HG02798 (cell line): ENCODE results near the gene SELENOW.
"Not testable (repeated sequence)": the region's sequence is repeated elsewhere in the genome, so short reads cannot be mapped to it uniquely, and the experiment has no call there.

Source experiments
- ATAC-seq: cut with Tn5 transposase; IDR thresholded peaks from one replicate; pipeline ENCODE4 v1.9.1; 2021; ENCODE audit warnings: mild to moderate bottlenecking; ENCODE audit not compliant: unreplicated experiment, poor library complexity

SELENOW gene

DNA sequence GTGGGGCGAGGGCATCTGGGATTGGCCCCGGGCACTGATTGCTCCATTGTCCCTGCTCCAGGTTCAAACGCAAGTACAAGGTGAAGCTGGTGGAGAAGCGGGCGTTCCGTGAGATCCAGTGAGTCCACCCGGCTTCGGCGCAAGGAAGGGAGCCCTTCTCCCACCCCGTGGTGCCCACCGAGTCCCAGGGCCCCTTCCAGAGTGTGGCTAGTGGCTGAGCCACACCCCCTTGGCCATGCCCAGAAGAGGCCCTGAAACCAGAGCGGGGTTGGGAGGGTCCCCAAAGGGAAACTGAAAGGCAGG, 21.9 kb upstream of the SELENOW start:
- no peak for ATAC-seq

DNA sequence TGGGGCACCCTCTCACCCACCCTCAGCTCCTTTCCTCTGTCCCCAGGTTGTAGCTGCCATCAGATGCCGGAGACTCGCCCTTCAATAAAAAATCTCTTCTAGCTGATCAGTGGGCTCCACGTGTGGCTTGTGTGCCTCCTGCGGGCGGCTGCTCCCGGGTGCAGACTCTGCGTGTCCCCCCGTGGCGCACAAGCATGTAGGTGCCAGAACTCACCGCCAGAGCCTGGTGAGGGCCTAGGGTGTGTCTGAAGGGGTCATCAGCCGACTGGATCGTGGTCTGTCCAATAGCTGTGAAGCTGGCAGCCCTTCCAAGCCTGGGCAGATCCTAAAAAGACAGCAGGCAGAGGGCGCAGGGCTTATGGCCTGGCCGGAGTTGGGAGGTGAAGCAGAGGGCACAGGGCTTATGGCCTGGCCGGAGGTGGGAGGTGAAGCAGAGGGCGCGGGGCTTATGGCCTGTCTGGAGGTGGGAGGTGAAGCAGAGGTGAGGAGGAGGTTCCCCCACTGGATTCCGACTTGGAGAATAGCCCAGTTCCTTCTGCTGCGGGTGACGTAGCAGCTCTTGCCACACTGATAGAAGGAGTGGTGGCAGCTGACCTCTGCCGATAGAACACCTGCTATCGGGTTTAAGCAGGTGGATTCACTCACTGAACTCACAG, 21.4 kb upstream of the SELENOW start:
- no peak for ATAC-seq

DNA sequence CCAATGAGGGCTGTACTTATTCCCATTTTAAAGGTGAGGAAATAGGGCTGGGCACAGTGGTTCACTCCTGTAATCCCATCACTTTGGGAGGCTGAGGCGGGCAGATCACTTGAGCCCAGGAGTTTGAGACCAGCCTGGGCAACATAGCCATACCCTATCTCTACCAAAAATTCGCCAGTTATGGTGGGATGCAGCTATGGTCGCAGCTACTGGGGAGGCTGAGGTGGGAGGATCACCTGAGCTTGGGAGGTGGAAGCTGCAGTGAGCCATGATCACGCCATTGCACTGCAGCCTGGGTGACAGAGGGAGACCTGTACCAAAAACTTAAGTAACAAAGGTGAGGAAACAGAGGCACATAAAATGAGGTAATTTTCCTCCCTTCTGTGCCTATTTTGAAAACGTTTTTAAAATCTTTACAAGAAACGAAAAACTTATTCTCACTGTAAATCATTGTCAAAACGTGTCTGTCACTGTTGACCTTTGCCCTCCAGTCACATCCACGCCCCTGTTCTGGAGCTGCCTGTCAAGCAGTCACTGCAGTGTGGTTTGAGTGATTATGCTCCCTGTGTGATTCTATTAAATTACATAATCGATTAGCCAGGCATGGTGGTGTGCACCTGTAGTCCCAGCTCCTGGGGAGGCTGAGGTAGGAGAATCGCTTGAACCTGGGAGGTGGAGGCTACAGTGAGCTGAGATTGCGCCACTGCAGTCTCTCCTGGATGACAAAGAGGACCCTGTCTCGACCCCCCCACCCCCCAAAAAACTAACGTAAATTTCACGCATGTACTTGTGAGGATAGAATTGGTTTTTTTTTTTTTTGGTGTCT, 20.7 kb upstream of the SELENOW start:
- no peak for ATAC-seq

- ATAC-seq: no peak
Measured at GRCh38 chr19:47758443-47758804, 20.1 kb upstream of the SELENOW start.

- ATAC-seq: no peak
Measured at GRCh38 chr19:47760632-47760999, 17.9 kb upstream of the SELENOW start.

GRCh38 chr19:47761566-47761965, 16.9 kb upstream of the SELENOW start:
- ATAC-seq: no peak

- no peak for ATAC-seq
Measured at GRCh38 chr19:47762151-47762550, 16.4 kb upstream of the SELENOW start.

DNA sequence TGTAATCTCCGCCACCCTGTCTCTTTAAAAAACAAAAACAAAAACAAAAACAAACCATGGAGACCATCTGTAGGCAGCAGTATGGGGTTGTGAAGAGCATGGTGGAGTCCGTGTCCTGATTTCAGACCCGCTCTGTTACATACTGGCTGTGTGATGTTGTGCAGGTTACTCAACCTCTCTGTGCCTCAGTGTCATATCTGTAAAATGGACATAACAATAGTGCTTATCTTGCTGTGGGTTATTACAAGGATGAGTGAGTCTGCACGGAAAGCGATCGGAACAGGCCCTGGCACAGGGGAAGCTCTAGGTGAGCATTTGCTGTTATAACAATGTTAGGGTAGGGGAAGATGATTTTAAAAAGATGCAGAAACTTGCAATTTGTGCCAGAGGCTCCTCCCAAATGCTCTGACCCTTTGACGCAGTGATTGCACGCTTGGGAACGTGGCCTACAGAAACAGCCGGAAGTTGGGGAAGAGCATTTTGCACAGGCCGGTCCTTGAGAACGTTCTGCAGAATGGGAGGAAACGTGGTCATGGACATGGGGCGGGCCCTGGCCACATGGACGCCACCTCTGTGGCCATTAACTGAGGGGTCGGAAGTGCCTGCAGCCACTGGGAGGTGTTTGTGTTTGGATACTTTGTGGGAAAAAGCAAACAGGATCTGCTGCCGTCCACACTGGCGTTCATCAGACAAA, 15.7 kb upstream of the SELENOW start:
- ATAC-seq: no peak

DNA sequence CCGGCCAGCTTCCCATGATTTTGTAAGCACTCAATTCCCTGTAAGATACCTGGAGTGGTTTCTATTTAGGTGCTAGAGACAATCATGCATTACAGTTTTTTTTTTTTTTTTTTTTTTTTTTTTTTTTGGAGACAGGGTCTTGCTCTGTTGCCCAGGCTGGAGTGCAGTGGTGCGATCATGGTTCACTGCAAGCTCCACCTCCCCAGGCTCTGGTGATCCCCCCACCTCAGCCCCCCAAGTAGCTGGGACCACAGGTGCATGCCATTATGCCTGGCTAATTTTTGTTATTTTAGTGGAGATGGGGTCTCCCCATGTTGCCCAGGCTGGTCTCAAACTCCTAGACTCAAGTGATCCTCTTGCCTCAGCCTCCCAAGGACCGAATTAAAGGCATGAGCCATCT, 13.8 kb upstream of the SELENOW start:
- ATAC-seq: not testable (repeated sequence)

- ATAC-seq: no peak
Measured at GRCh38 chr19:47765523-47766358, 12.8 kb upstream of the SELENOW start.

DNA sequence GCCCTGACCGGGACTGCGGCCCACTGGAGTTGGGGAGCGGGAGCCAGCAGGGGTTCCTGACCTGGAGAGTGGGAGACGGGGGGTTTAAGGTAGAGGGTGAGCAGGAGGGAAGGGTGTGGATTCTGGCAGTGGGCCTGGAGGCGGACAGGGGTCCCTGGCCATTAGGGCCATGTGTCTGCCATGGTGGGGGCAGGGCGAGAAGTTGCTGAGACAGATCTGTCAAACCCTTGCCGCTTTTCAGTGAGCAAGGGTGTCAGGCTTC, 12.2 kb upstream of the SELENOW start:
- ATAC-seq: no peak

GRCh38 chr19:47766670-47767069, 11.8 kb upstream of the SELENOW start:
- no peak for ATAC-seq

DNA sequence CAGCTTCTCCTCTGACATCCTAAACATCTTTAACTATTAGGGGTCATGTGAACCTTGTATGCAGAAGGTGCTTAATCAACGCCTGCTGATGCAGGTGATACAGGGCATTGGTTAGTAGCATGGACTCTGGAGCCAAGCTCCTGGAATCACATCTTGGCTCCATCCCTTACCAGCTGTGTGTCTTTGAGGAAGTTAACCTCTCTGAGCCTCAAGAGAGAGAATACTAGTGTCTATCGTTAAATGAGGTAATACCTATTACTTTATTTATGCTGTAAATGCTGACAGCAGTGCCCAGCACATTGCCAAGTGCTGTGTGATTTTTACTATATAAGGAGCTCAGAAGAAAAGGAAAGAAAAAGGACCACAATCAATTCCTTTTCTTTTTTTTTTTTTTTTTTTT, 11.2 kb upstream of the SELENOW start:
- ATAC-seq: no peak

GRCh38 chr19:47768604-47769003, 9.9 kb upstream of the SELENOW start:
- no peak for ATAC-seq

DNA sequence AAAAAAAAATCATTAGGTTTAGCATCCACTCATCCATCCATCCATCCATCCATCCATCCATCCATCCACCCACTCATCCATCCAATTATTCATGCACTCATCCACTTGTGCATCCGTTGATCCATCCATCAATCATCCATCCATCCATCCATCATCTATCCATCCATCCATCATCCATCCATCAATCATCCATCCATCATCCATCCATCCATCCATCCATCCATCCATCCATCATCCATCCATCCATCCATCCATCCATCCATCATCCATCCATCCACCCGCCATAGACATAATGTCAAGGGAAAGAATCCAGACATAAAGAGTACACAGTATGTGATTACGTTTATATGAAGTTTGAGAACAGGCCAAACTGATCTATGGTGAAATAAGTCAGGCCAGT, 9.0 kb upstream of the SELENOW start:
- no peak for ATAC-seq

- not testable (repeated sequence) for ATAC-seq
Measured at GRCh38 chr19:47771291-47771690, 7.2 kb upstream of the SELENOW start.

- ATAC-seq: no peak
Measured at GRCh38 chr19:47776568-47776967, 1.9 kb upstream of the SELENOW start.

- ATAC-seq: not testable (repeated sequence)
Measured at GRCh38 chr19:47777245-47778048, 1.1 kb upstream of the SELENOW start.

- no peak for ATAC-seq
Measured at GRCh38 chr19:47778954-47779351, 450 bp downstream of the SELENOW start.

DNA sequence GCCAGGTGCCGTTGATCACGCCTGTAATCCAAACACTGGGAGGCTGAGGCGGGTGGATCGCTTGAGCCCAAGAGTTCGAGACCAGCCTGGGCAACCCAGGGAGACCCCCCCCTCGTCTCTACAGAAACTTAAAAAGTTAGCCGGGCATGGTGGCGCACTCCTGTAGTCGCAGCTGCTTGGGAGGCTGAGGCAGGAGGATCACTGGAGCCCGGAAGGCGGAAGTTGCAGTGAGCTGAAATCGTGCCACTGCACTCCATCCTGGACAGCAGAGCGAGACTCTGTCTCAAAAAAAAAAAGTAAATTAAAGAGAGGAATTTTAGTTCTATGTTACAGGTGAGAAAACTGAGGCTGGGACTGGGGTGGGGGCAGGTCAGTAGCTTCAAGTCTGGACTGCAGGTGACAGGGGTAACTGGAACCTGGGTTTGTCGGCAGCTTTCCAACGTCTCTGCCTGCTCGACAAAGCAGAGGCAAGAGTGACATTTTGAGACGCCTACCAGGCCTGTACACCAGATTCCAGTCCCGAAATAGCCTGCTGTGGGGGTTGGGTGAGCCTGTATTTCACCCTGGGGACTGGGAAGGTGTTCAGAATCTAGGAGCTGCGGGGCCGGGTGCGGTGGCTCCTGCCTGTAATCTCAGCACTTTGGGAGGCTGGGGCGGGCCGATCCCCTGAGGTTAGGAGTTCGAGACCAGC, 1.2 kb downstream of the SELENOW start:
- no peak for ATAC-seq
